ENCODE results near the gene HOXC6. TPM values are rescaled to one million over a fixed set of nuclear protein-coding genes. Genes with fewer than 3 reads are reported as not detected.

The HOXC6 gene
- total and polyA plus RNA-seq, 2 of the 8 experiments (the other 6 are each of a cell fraction or from before 2014, with no cell fraction given), result not detected

GRCh38 chr12:53995002-53995377 lies 33.2 kb upstream of the HOXC6 start (continued):
- TF ChIP-seq CHD7 (IDR thresholded peaks at IDR 0.05; ENCODE audit: insufficient replicate concordance, low read length), result no peak
- TF ChIP-seq SUZ12 (IDR thresholded peaks at IDR 0.05; ENCODE audit: low read length), result peak; percentile 7; the same call in 1 of the 2 replicates
- TF ChIP-seq ASH2L (IDR thresholded peaks at IDR 0.05; ENCODE audit: low read length), result no peak
- peak; percentile 30 for TF ChIP-seq RNF2 (IDR thresholded peaks at IDR 0.05; ENCODE audit: borderline replicate concordance, low read depth, low read length, missing control alignments, poor library complexity, severe bottlenecking)
- TF ChIP-seq CEBPB (IDR thresholded peaks at IDR 0.05; ENCODE audit: low read depth, low read length), result no peak

Data from H1 (cell line).